DMS153 treated with DMSO at 0.1 percent for 48 hours (cell line): Measurements from ENCODE around the gene MARK1.
"Not testable (repeated sequence)": the region's sequence is repeated elsewhere in the genome, so short reads cannot be mapped to it uniquely, and the experiment has no call there.

Source experiments
- DNase-seq: peaks from one replicate; lab custom pipeline; 2025; ENCODE audit not compliant: unreplicated experiment; lab: John Stamatoyannopoulos, UW

Gene MARK1

DNA sequence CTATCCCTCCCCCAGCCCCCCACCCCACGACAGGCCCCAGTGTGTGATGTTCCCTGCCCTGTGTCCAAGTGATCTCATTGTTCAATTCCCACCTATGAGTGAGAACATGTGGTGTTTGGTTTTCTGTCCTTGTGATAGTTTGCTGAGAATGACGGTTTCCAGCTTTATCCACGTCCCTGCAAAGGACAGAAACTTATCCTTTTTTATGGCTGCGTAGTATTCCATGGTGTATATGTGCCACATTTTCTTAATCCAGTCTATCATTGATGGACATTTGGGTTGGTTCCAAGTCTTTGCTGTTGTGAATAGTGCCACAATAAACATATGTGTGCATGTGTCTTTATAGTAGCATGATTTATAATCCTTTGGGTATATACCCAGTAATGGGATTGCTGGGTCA lies 77.7 kb downstream of the MARK1 start:
- not testable (repeated sequence) for DNase-seq

DNA sequence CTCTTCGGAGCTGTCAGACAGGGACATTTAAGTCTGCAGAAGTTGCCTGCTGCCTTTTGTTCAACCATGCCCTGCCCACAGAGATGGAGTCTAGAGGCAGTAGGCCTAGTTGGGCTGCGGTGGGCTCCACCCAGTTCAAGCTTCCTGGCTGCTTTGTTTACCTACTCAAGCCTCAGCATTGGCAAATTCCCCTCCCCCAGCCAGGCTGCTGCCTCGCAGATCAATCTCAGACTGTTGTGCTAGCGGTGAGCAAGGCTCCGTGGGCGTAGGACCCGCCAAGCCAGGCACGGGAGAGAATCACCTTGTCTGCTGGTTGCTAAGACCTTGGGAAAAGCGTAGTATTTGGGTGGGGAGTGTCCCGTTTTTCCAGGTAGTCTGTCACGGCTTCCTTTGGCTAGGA lies 83.2 kb downstream of the MARK1 start:
- not testable (repeated sequence) for DNase-seq

DNA sequence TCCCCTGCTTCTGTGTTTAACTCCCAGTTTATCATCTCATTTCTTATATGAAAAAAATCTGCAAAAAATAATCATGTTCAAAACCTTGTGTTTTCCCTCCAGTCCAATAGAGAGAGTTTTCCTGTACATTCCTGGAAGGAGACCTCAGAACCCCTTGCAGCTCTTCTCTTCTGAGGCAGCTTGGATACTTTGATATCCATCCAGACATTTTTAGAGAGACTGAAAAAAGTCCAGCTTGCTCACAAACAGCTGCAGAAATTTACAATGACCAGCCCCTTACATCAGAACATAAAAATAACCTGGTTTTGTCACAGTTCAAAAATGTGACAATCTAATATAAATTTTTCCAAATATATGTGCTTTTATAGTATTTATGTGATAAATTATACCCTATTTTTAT lies 88.9 kb downstream of the MARK1 start:
- DNase-seq = no peak

DNA sequence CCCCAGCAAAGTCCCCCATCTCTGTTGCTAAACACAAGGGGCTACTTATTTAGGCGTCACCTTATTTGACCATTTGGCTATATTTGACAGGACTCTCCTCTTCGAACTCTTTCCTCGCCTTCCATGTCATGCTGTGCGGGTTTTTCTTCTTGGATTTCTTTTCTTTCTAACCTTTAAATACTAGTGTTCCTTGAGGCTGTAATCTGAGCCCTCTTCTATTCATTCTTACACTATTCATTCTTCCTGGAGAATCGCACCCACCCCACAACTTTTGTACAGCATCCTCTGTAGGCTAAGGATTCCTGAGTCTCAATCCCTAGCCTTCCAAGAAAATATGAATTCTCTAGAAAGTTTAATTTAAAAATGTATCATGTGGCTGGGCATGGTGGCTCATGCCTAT lies 100.5 kb downstream of the MARK1 start:
- no peak for DNase-seq

DNA sequence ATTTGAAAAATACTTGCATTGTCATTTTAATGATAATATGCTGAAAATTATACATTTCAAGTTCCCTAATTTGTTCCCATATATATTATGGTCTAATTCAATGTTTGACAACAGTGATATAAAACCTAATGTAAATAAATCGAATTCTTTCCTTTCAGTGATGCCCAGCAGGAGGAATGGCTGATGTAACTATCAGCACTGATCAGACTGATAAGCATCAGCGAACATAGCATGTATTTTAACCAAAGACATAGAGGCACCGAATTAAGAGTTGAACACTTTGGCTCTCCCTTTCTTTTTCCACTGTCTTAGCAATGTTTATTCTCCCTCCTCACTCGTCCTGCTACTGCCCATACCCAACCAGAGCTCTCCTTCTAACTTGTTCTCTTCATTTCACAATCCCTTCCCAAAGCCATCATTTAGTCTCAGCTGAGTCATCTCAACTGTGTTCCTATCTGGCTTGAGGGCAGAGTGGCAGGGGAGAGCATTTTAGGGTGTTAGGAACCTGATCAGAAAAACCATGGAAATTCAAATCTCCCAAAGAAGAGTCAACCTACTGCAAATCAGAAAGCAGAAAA lies 103.4 kb downstream of the MARK1 start:
- peak; percentile 18 for DNase-seq

DNA sequence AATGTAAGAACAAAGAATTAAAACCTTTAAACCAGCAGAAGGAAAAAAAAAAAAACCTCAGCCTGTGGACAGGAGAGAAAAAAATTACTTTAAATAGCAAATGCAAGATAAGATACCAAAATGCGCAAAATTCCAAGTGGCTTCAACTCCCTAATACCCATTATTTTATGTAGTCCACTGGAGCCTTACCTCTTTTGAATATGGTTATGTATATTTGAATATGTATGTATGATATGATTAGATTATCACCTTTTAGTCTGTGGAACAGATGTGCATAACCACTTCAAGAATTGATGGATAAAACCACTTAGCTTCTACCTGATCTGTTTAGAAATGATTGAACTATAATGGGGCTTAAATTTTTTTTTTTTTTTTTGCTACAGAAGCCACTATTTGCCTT lies 109.8 kb downstream of the MARK1 start:
- DNase-seq = no peak

DNA sequence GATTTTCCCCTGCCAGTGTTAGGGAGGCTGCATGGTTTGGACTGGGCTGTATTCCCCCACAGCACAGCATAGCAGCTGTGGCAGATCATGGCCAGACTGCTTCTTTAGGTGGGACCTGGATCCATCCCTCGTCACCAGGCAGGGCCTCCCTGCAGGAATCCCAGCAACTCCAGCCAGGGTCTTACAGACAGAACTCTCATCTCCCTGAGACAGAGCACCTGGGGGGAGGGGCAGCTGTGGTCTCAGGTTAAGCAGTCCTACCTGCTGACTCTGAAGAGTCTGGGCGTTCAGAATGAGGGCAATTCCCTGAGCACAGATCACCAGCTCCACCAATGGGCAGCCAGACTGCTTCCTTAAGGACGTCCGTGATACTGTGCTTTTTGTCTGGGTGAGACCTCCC lies 114.3 kb downstream of the MARK1 start:
- no peak for DNase-seq

DNA sequence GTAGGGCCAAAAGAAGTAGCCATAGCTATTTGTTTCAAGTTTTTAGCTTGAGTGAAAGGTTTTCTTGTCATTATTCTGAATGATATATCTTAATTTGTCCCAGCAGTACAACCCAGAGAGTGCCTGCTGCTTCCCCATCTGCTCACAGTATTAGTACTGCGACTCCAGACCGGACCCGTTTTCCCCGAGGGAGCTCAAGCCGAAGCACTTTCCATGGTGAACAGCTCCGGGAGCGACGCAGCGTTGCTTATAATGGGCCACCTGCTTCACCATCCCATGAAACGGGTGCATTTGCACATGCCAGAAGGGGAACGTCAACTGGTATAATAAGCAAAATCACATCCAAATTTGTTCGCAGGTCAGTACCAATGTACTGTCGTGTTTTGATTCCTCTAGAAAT lies 125.1 kb downstream of the MARK1 start:
- DNase-seq = no peak

DNA sequence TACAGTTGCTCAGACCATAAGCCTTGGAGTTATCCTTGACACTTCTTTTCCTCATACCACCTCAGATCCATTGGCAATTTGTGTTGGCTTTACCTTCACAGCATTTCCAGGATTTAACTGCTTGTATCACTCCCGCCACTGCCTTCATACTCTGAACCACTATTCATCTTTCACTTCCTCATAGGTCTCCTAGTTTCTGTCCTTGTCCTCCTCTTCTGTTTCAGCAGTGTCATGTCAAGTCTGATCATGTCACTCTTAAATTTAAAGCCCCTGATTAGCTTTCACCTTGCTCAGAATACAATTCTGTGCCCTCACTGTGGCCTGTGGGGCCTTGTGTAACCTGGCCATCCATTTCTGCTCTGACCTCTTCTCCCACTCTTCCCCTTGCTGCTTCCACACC lies 127.6 kb downstream of the MARK1 start:
- DNase-seq = no peak

DNA sequence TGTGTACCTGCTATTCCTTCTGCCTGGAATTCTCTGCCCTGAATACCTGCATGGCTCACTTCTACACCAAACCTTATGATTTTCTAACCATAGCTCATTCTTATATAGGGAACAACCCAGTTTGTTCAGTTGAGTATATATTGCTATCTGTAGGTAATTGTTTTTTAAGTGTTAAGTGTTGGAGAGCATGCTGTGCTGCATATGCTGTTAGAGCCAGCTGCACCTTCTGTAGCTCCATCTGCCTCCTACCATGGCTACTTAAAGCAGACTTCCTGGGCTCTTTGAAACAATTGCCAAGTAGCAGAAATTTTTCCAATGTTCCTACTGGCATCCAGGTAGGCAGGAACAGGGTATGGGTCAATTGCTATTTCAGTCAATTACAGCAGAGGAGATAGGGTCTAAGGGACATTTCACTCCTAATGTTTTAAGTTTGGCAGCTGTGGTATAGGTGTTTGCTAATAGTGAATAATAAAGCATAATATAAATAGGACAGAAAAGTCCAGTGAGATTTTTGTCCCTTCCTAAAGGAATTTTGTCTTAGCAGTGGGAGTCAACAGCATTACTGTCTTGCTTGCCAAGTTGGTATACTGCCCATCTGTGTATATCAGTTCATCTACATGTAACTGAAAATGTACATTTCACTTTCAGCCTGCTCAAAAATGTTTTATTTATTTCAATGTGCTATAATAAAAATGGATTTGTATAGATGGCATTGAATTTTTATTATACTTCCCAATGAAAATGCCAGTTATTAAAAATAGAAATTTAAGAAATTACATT lies 128.2 kb downstream of the MARK1 start:
- DNase-seq = no peak

DNA sequence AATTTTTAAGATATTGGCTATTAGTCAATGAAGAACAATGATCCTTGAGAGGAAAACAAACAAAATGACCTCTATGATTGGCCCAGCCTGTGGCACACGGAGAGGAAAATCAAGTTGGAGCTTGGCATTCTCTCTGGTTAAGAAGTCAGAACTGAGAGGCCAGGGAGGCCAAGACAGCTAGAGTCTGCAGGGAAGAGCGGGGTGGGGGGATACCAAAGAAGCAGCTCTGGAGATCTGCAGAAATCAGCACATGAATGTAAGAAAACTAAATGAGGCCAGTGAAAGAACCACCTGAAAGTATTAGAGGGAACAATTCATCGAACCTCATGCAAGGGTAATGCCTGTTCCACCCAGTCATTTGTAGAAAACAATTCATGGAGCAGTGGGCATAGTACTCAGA lies 138.4 kb downstream of the MARK1 start:
- DNase-seq = no peak

DNA sequence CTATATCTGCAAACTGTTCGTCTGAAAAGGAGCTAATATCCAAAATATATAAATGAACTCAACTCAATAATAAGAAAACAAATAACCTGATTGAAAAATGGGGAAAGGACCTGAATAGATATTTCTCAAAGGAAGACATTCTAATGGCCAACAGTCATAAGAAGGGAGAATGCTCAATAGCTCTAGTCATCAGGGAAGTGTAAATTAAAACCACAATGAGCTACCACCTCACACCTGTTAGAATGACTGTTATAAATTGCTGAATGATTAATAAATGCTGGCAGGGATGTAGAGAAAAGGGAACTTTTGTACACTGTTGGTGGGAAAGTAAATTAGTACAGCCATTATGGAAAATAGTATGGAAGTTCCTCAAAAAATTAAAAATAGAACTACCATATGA lies 141.1 kb downstream of the MARK1 start:
- no peak for DNase-seq

DNA sequence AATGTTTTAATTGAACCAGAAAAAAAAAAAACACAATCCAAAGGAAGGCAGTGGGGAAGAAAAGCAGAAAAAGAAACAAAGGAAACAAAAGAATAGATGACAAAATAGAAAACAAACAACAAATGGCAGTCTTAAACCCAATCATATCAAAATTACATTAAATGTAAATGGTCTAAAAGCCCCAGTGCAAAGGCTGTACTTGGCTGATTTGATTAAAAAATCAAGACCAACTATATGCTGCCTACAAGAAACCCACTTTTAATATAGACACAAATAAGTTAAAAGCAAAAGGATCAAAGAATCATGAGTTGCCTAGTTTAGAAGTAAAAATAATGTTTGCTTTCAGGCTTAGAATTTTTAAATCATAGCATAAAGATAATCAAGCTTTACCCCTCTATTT lies 142.4 kb downstream of the MARK1 start:
- DNase-seq = no peak

DNA sequence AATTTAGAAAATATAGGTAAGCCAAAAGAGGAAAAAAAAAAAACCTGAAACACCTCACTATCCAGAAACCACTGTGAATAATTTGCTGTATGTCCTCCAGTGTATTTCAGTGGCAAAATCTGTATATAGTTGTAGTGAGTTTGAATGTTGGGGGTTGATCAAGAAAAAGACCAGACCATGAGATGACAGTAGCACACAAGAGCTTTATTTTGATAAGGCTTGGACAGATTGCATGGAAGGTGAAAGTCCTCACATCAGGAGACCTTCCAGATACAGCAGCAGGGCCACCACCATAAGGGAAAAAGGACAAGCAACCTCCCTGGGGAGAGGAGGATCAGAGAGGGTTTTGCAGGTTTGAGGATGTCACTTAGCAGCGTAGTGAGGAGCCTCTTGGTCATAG lies 146.0 kb downstream of the MARK1 start:
- no peak for DNase-seq

DNA sequence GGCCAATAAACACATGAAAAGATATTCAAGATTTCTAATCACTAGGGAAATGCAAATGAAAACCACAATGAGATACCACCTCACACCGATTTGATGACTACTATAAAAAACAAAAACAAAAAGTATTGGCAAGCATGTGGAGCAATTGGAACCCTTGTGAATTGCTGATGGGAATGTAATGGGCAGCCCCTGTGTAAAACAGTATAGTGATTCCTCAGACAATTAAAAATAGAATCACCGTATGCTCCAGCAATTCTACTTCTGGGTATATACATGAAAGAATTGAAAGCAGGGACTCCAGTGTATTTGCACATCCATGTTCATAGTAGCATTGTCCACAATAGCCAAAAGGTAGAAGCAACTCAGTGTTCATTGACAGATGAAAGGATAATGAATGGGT lies 149.3 kb downstream of the MARK1 start:
- DNase-seq = no peak

DNA sequence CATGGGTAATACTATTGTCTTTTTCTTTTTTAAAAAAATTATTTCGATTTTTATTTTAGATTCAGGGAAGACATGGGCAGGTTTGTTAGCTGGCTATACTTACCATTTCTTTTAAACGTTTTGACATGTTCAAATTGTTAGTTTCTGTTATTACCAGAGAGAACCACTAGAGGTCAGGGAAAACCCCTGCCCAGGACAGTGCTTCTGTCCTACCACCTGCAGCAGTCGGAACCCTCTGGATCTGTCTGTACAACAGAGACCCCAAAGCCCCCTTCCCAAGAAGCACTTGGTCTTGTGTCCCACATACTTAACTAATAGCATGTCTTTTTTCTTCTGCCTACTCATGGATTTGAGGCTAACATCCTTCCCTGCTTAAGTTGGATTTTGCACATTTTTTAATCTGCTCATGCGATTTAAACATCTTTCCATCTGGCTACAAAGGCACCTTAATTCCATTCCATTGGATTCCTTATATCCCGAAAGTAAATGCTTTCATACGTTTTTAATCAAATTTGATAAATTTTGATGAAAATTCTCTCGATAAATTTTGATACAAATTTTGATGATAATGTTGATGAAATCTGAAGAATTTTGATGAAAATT lies 152.2 kb downstream of the MARK1 start:
- peak; percentile 45 for DNase-seq

DNA sequence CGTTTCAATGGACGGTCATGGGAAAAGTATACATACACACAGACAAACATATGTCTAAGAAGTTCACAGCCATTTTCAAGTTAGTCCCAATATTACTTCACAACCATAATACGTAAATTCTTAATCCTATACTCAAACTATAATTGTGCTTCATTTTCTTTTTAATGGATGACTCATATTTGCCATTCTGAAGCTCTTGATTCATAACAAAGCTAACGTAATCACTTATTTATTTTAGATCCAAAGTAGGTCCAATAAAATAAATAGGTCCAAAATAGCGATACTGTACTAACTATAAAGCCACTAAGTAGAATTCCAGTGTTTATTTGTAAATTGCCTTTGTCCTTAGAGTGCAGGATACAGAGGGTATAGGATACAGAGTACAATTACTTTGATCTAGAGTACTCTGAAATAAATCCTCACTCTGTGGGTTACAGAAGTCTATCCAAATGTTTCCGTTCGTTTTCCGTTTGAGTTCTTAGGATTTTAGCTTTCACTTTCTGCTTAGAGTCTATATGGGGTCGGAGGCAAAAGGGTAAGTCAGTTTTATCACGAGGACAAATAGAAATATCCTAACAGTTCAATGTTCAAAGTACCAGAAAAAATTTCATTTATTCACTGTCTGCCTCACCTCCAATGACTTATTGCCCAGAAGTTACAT lies 153.4 kb downstream of the MARK1 start:
- DNase-seq = no peak

DNA sequence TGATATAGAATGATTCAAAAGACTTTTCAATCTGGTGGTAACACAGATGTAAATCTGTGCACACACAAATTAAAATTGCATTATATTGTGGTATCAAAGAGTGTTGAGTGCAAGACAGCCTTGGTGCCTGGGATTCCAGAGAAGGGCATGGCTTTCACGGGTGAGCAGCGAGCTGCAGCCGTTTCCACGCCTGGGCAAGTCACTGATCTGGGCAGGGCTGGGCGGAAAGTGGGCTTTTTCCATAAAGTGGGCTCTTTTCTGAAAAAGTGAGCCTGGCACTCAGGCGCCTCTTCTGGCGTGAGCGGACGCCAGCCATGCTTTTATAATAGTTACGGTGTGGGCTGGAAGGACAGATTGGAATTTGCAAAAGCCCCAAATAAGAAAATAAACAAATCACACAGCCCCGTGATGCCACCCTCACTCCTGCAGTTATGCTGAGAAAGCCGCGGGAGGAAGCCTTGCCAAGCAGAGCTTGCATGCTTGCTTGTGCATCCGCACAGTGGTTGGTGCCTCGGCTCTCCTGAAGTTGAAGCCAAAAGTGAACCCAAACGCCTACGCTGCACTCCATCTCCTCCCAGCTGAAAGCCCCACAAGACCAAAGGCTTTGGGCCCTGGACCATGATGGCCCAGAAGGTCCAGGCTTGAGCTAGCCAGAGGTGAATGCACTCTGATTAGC lies 155.1 kb downstream of the MARK1 start:
- no peak for DNase-seq

DNA sequence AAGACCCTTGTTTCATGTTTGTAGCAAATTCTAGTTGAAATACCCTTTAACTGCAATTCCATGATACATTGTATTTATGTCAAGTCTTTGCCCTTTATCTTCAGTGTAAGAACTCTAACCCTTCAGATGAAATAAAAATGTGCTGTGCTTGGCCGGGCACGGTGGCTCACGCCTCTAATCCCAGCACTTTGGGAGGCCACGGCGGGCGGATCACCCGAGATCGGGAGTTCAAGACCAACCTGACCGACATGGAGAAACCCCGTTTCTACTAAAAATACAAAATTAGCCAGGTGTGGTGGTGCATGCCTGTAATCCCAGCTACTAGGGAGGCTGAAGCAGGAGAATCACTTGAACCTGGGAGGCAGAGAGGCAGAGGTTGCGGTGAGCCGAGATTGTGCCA lies 155.8 kb downstream of the MARK1 start:
- DNase-seq = not testable (repeated sequence)

DNA sequence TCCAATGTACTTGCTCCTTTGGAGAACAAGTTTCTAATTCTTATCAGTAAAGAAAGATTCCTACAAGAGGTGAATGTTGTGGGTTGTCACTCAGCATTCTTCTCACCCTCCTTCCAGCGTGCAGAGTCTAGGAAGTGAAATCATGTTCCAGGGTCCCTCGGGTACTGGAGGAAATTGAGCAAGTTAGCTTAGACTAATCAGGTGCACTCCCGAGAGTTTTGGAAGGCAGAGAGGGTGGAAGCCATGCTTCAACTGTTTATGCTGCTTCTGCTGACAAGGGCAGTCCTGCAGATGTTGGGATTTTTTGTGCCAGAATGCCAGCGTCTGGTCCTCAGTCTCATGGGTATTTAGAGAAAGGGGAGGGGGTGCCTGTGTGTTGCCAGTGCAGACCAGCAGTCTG lies 157.0 kb downstream of the MARK1 start:
- DNase-seq = no peak

DNA sequence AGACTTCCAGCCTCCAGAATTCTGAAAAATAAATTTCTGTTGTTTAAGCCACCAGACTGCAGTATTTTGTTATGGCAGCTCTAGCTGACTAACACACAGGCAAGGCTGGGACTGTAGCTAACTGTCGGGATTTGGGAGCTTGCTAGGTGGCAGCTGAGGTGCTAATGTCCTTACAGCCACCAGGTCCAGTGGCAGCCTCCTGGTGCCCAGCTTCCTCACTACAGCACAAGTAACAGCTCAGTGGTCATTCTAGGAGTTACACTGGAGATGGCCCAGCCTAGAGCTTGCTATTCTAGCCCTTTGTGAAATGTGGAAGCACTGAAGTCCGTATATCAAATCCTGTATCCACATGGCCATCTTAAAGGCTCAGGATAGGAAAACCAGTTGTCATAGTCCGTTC lies 157.9 kb downstream of the MARK1 start:
- no peak for DNase-seq

DNA sequence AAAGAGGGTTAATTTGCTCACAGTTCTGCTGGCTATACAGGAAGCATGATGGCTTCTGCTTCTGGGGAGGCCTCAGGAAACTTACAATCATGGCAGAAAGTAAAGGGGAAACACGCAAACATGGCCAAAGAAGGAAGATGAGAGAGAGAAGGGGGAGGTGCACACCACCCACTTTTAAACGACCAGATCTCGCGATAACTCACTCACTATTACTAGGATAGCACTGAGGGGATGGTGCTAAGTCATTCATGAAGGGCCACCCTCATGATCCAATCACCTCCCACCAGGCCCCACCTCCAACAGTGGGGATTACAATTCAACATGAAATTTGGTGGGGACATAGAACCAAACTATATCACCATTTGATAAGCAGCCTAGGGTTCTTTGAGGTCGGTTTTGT lies 159.9 kb downstream of the MARK1 start:
- no peak for DNase-seq
